Uterus (tissue), 2 donors: Measurements from ENCODE around the gene ZC3H4.

Experiments used
- POLR2A ChIP-seq, 2 donors: fragments of 450-650 bp; IDR thresholded peaks; one replicate each; pipeline ENCODE4 v1.6.1; 2016; ENCODE audit warnings: antibody characterized with exemption in 2 of 2, mild to moderate bottlenecking in 1 of 2, moderate library complexity in 1 of 2
- TF ChIP-seq, protein P1 (sequence below), 4 experiments: fragments of 200-600 bp in 2 of 4; fragments of 450-650 bp in 2 of 4; sonication (generic) in 2 of 4; IDR thresholded peaks; one replicate each; pipeline ENCODE4 v1.5.1; 2016 to 2019; ENCODE audit warnings: antibody characterized with exemption in 4 of 4, mild to moderate bottlenecking in 2 of 4, moderate library complexity in 1 of 4

DNA sequence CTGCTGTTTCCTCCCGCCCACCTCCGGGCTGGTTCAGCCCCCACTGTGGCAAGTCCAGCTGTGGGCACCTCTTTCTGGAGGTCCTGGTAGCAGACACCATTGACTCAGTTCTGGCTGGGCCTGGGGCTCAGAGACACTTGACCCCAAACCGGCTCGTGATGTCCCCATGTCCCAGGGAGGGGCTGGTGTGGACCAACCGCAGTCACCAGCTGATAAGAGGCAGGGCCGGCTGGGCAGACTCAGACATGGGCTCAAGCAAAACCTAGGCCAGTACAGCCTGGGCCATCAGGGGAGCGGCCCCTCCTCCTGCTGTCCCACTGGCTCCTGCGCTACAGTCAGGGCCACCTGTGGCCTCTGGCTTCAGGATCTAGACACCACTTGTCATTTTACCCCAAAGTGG is 45.3 kb downstream of the ZC3H4 start:
- TF ChIP-seq POLR2A (IDR thresholded peaks at IDR 0.05), result no peak
- TF ChIP-seq, protein P1, sequence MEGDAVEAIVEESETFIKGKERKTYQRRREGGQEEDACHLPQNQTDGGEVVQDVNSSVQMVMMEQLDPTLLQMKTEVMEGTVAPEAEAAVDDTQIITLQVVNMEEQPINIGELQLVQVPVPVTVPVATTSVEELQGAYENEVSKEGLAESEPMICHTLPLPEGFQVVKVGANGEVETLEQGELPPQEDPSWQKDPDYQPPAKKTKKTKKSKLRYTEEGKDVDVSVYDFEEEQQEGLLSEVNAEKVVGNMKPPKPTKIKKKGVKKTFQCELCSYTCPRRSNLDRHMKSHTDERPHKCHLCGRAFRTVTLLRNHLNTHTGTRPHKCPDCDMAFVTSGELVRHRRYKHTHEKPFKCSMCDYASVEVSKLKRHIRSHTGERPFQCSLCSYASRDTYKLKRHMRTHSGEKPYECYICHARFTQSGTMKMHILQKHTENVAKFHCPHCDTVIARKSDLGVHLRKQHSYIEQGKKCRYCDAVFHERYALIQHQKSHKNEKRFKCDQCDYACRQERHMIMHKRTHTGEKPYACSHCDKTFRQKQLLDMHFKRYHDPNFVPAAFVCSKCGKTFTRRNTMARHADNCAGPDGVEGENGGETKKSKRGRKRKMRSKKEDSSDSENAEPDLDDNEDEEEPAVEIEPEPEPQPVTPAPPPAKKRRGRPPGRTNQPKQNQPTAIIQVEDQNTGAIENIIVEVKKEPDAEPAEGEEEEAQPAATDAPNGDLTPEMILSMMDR (IDR thresholded peaks at IDR 0.05), result no peak
